ENCODE results near the gene RAD50. TPM values are rescaled to one million over a fixed set of nuclear protein-coding genes. Genes with fewer than 3 reads are reported as not detected.

The RAD50 gene
- polyA plus RNA-seq, 1 experiment, result 9.7 TPM

- no peaks in the 10 kb centered on the region for H3K27me3 ChIP-seq (ENCODE audit: control insufficient read depth, insufficient read depth, low read length)
- no peak for TF ChIP-seq CTCF (IDR thresholded peaks at IDR 0.05; ENCODE audit: insufficient read depth, low read depth, low read length)
- H3K4me3 ChIP-seq (ENCODE audit: low read depth, low read length), result no peak overlapping the region
- H3K36me3 ChIP-seq (ENCODE audit: control insufficient read depth, insufficient read depth, low read length), result no peaks in the 10 kb centered on the region
- CTCF ChIA-PET, result interaction anchor here (1.1 kb wide), 1 partner anchor 179 kb away, joined by 3 read pairs; no protein-coding TSS in a partner anchor
- POLR2A ChIA-PET, result no interaction called here
- DNase-seq (ENCODE audit: low read depth), result no peak
Measured at GRCh38 chr5:132679166-132679565, 122.4 kb downstream of the RAD50 start.

- no peaks in the 10 kb centered on the region for H3K36me3 ChIP-seq (ENCODE audit: control insufficient read depth, insufficient read depth, low read length)
- ChIA-PET CTCF (no interaction called here), POLR2A (no interaction called here)
- no peak overlapping the region for H3K4me3 ChIP-seq (ENCODE audit: low read depth, low read length)
- no peak for DNase-seq (ENCODE audit: low read depth)
- H3K27me3 ChIP-seq (ENCODE audit: control insufficient read depth, insufficient read depth, low read length), result no peaks in the 10 kb centered on the region
- TF ChIP-seq CTCF (IDR thresholded peaks at IDR 0.05; ENCODE audit: insufficient read depth, low read depth, low read length), result no peak
Measured at GRCh38 chr5:132679717-132680380, 123.1 kb downstream of the RAD50 start.

GRCh38 chr5:132680780-132681475 lies 124.2 kb downstream of the RAD50 start:
- H3K36me3 ChIP-seq (ENCODE audit: control insufficient read depth, insufficient read depth, low read length), result no peaks in the 10 kb centered on the region
- no peak for TF ChIP-seq CTCF (IDR thresholded peaks at IDR 0.05; ENCODE audit: insufficient read depth, low read depth, low read length)
- ChIA-PET CTCF (no interaction called here), POLR2A (no interaction called here)
- H3K27me3 ChIP-seq (ENCODE audit: control insufficient read depth, insufficient read depth, low read length), result no peaks in the 10 kb centered on the region
- no peak overlapping the region for H3K4me3 ChIP-seq (ENCODE audit: low read depth, low read length)
- no peak for DNase-seq (ENCODE audit: low read depth)

- no peak overlapping the region for H3K4me3 ChIP-seq (ENCODE audit: low read depth, low read length)
- ChIA-PET CTCF (no interaction called here), POLR2A (no interaction called here)
- no peaks in the 10 kb centered on the region for H3K27me3 ChIP-seq (ENCODE audit: control insufficient read depth, insufficient read depth, low read length)
- no peak for DNase-seq (ENCODE audit: low read depth)
- H3K36me3 ChIP-seq (ENCODE audit: control insufficient read depth, insufficient read depth, low read length), result no peaks in the 10 kb centered on the region
- TF ChIP-seq CTCF (IDR thresholded peaks at IDR 0.05; ENCODE audit: insufficient read depth, low read depth, low read length), result no peak
Measured at GRCh38 chr5:132681476-132681831, 124.7 kb downstream of the RAD50 start.

- Histone ChIP-seq H3K4me3 (ENCODE audit: low read depth, low read length) (no peak overlapping the region), H3K27me3 (ENCODE audit: control insufficient read depth, insufficient read depth, low read length) (no peaks in the 10 kb centered on the region), H3K36me3 (ENCODE audit: control insufficient read depth, insufficient read depth, low read length) (no peaks in the 10 kb centered on the region)
- TF ChIP-seq CTCF (IDR thresholded peaks at IDR 0.05; ENCODE audit: insufficient read depth, low read depth, low read length), result no peak
- no peak for DNase-seq (ENCODE audit: low read depth)
- CTCF ChIA-PET, result no interaction called here
- POLR2A ChIA-PET, result no interaction called here
Measured at GRCh38 chr5:132681983-132682382, 125.2 kb downstream of the RAD50 start.
